Progenitor cell of endocrine pancreas (in vitro differentiated cells): ENCODE data around the gene MFGE8. TPM values are rescaled to one million over a fixed set of nuclear protein-coding genes. Genes with fewer than 3 reads are reported as not detected.
A peak's percentile ranks its signal among the peaks of the same experiment; 100 is the strongest.
"Not testable (repeated sequence)": the region's sequence is repeated elsewhere in the genome, so short reads cannot be mapped to it uniquely, and the experiment has no call there.

ENCODE experiments used
- DNase-seq: peaks from one replicate; pipeline ENCODE4 v3.0.0; 2021; ENCODE audit warnings: low spot score; ENCODE audit not compliant: unreplicated experiment
- H3K27ac Mint-ChIP-seq: 2 replicates; pipeline ENCODE4 v1.8.0; 2021; ENCODE audit warnings: mild to moderate bottlenecking, moderate library complexity, mixed read lengths
- H3K27me3 Mint-ChIP-seq: 2 replicates; pipeline ENCODE4 v1.8.0; 2021; ENCODE audit warnings: mixed read lengths
- H3K36me3 Mint-ChIP-seq: 2 replicates; pipeline ENCODE4 v1.8.0; 2022; ENCODE audit warnings: mixed read lengths; ENCODE audit not compliant: insufficient read depth
- H3K4me1 Mint-ChIP-seq: 2 replicates; pipeline ENCODE4 v1.8.0; 2021; ENCODE audit warnings: low read depth, mixed read lengths
- H3K4me3 Mint-ChIP-seq: 2 replicates; pipeline ENCODE4 v1.8.0; 2021; ENCODE audit warnings: low read depth, mild to moderate bottlenecking, moderate library complexity, mixed read lengths
- H3K9me3 Mint-ChIP-seq: 2 replicates; pipeline ENCODE4 v1.8.0; 2021; ENCODE audit warnings: low read depth, mixed read lengths
- CTCF ChIP-seq: fragments of 200-600 bp; sonication (generic); IDR thresholded peaks from one replicate; pipeline ENCODE4 v1.5.0; 2021; ENCODE audit warnings: antibody characterized with exemption, mild to moderate bottlenecking; ENCODE audit not compliant: unreplicated experiment
- total RNA-seq: library from RNA; stranded (reverse); gene quantifications from 2 replicates; pipeline ENCODE4 v1.2.1, GENCODE V29; 2021

Gene MFGE8
- total RNA-seq, 1 donor from 2014 or later: 297 TPM

- H3K27ac Mint-ChIP-seq: no peak overlapping the region
- TF ChIP-seq CTCF: no peak
- no peak for DNase-seq
- H3K27me3 Mint-ChIP-seq: peaks cover 3% of the 10 kb centered on the region
- no peaks in the 10 kb centered on the region for H3K4me1 Mint-ChIP-seq
- H3K36me3 Mint-ChIP-seq: peaks cover 1% of the 10 kb centered on the region
- peaks cover 5% of the 10 kb centered on the region for H3K9me3 Mint-ChIP-seq
- no peak overlapping the region for H3K4me3 Mint-ChIP-seq
These were observed 37.5 kb upstream of the MFGE8 start for GRCh38 chr15:88950600-88951160.

- H3K27ac Mint-ChIP-seq: no peak overlapping the region
These were observed 36.7 kb upstream of the MFGE8 start for GRCh38 chr15:88949734-88950400.

GRCh38 chr15:88940110-88940675 lies 27.0 kb upstream of the MFGE8 start:
- no peak for TF ChIP-seq CTCF
- no peaks in the 10 kb centered on the region for H3K36me3 Mint-ChIP-seq
- peaks cover 5% of the 10 kb centered on the region for H3K4me1 Mint-ChIP-seq
- H3K27ac Mint-ChIP-seq: no peak overlapping the region
- H3K9me3 Mint-ChIP-seq: no peaks in the 10 kb centered on the region
- DNase-seq: no peak
- no peaks in the 10 kb centered on the region for H3K27me3 Mint-ChIP-seq
- H3K4me3 Mint-ChIP-seq: no peak overlapping the region

More at GRCh38 chr15:88949734-88950400, 36.7 kb upstream of the MFGE8 start:
- H3K36me3 Mint-ChIP-seq: peaks cover 1% of the 10 kb centered on the region
- no peak for DNase-seq
- H3K4me3 Mint-ChIP-seq: no peak overlapping the region
- H3K9me3 Mint-ChIP-seq: peaks cover 5% of the 10 kb centered on the region
- no peak for TF ChIP-seq CTCF
- no peaks in the 10 kb centered on the region for H3K27me3 Mint-ChIP-seq
- H3K4me1 Mint-ChIP-seq: no peaks in the 10 kb centered on the region

GRCh38 chr15:88939486-88939806 lies 26.3 kb upstream of the MFGE8 start:
- Mint-ChIP-seq H3K4me1 (peaks cover 5% of the 10 kb centered on the region), H3K36me3 (no peaks in the 10 kb centered on the region), H3K9me3 (no peaks in the 10 kb centered on the region), H3K4me3 (no peak overlapping the region), H3K27ac (no peak overlapping the region), H3K27me3 (no peaks in the 10 kb centered on the region)
- no peak for TF ChIP-seq CTCF
- DNase-seq: no peak

GRCh38 chr15:88938802-88939485 lies 25.8 kb upstream of the MFGE8 start:
- H3K9me3 Mint-ChIP-seq: no peaks in the 10 kb centered on the region

GRCh38 chr15:88934449-88934848 lies 21.3 kb upstream of the MFGE8 start:
- H3K9me3 Mint-ChIP-seq, H3K27ac Mint-ChIP-seq, H3K27me3 Mint-ChIP-seq, DNase-seq, H3K36me3 Mint-ChIP-seq, H3K4me3 Mint-ChIP-seq: not testable (repeated sequence)
- peaks cover 15% of the 10 kb centered on the region for H3K4me1 Mint-ChIP-seq

More at GRCh38 chr15:88938802-88939485, 25.8 kb upstream of the MFGE8 start:
- no peak overlapping the region for H3K4me3 Mint-ChIP-seq
- TF ChIP-seq CTCF: no peak
- no peak for DNase-seq
- H3K27me3 Mint-ChIP-seq: no peaks in the 10 kb centered on the region
- H3K36me3 Mint-ChIP-seq: no peaks in the 10 kb centered on the region
- peak overlapping the region; percentile 9 for H3K27ac Mint-ChIP-seq
- H3K4me1 Mint-ChIP-seq: peaks cover 5% of the 10 kb centered on the region
